K562 (cell line): ENCODE results near the gene AKT3. TPM values are rescaled to one million over a fixed set of nuclear protein-coding genes. Genes with fewer than 3 reads are reported as not detected.

Experiments used
- ATAC-seq: fragments of 200-7000 bp; cut with Tn5 transposase; 3 replicates; pipeline ENCODE4 v1.9.1; 2020; ENCODE audit warnings: moderate library complexity
- BruUV-seq: library from RNA; stranded (reverse); fragments of 400-500 nt; replicated peaks from 2 replicates; lab custom pipeline; 2021; lab: Mats Ljungman, UMichigan
- CTCF ChIA-PET: fragments of 300-600 bp; formaldehyde crosslinking; extraction: SDS; loops from one replicate; lab custom pipeline; 2021; ENCODE audit warnings: low intra/inter-chr PET ratio; lab: Yijun Ruan, JAX
- POLR2A ChIA-PET: fragments of 300-600, 350-650 bp; sonication (Branson Sonifier 250); formaldehyde crosslinking; extraction: SDS; loops from one replicate; lab custom pipeline; 2021; ENCODE audit warnings: antibody characterized with exemption, inconsistent platforms; lab: Yijun Ruan, JAX
- DNase-seq, 4 experiments: peaks; one replicate each; pipeline versions ENCODE4 v3.0.0 to v3.0.0-alpha.2; 2011 to 2018; ENCODE audit warnings: low spot score in 3 of 4, mixed read lengths in 3 of 4; ENCODE audit errors: extremely low read depth in 1 of 4
- FAIRE-seq: peaks from 2 replicates; lab custom pipeline; 2011; peaks lifted over from hg19 to GRCh38; lab: Jason Lieb, UNC
- H2AFZ ChIP-seq: 2 replicates; pipeline ENCODE4 v1.6.0; 2011; ENCODE audit warnings: low read depth, low read length, control low read depth, inconsistent platforms
- H3K27ac ChIP-seq: fragments of 200-600 bp; 3 replicates; pipeline ENCODE4 v1.8.0; 2011; ENCODE audit warnings: low read depth, mild to moderate bottlenecking, control low read depth, inconsistent platforms, low read length, moderate library complexity, mixed read lengths; ENCODE audit errors: extremely low read depth
- H3K27me3 ChIP-seq, 2 experiments: fragments of 300-600 bp in 1 of 2; 2 replicates in 1 of 2; 3 replicates in 1 of 2; pipeline versions ENCODE4 v1.6.0 to v1.8.0; 2011; ENCODE audit warnings: inconsistent platforms in 2 of 2, low read length in 2 of 2, mild to moderate bottlenecking in 1 of 2, mixed read lengths in 1 of 2, moderate library complexity in 1 of 2; ENCODE audit not compliant: control insufficient read depth in 2 of 2, insufficient read depth in 2 of 2
- H3K36me3 ChIP-seq: fragments of 300-600 bp; 3 replicates; pipeline ENCODE4 v1.8.0; 2011; ENCODE audit warnings: mild to moderate bottlenecking, low read length, inconsistent platforms; ENCODE audit not compliant: control insufficient read depth, insufficient read depth
- H3K4me1 ChIP-seq, 2 experiments: fragments of 200-600 bp in 1 of 2; replicated peaks in 1 of 2; 2 replicates in 1 of 2; 3 replicates in 1 of 2; pipeline versions ENCODE4 v1.5.1 to v1.8.0; 2011; ENCODE audit warnings: inconsistent platforms in 2 of 2, low read length in 2 of 2, mild to moderate bottlenecking in 1 of 2, mixed read lengths in 1 of 2, moderate library complexity in 1 of 2; ENCODE audit not compliant: control insufficient read depth in 2 of 2, insufficient read depth in 2 of 2
- H3K4me2 ChIP-seq: 2 replicates; pipeline ENCODE4 v1.6.1; 2011; ENCODE audit warnings: low read length, control low read depth, inconsistent platforms, mixed read lengths; ENCODE audit not compliant: insufficient read depth
- H3K4me3 ChIP-seq: fragments of 200-600 bp; sonication (generic), shearing (Covaris generic); 2 replicates; pipeline ENCODE4 v1.5.1; 2016; ENCODE audit warnings: control low read depth, inconsistent platforms
- H3K79me2 ChIP-seq: fragments of 200-600 bp; 3 replicates; pipeline ENCODE4 v1.8.0; 2011; ENCODE audit warnings: low read length, inconsistent platforms; ENCODE audit not compliant: control insufficient read depth, insufficient read depth
- H3K9ac ChIP-seq, 2 experiments: 2 replicates each; pipeline versions ENCODE4 v1.6.0 to v1.6.1; 2011; ENCODE audit warnings: low read depth in 2 of 2, low read length in 2 of 2, control low read depth in 1 of 2, inconsistent platforms in 1 of 2, mild to moderate bottlenecking in 1 of 2, mixed read lengths in 1 of 2; ENCODE audit not compliant: insufficient read depth in 1 of 2
- H3K9me1 ChIP-seq: one replicate; pipeline ENCODE4 v1.6.0; 2011; ENCODE audit warnings: inconsistent platforms, mild to moderate bottlenecking, low read length, moderate library complexity; ENCODE audit not compliant: control insufficient read depth, insufficient read depth
- H3K9me3 ChIP-seq: replicated peaks from 2 replicates; pipeline ENCODE4 v1.5.1; 2011; ENCODE audit warnings: low read depth, low read length, inconsistent platforms; ENCODE audit not compliant: control insufficient read depth, insufficient read depth
- H4K20me1 ChIP-seq: replicated peaks from 2 replicates; pipeline ENCODE4 v1.6.1; 2011; ENCODE audit warnings: low read length, inconsistent platforms, mixed read lengths; ENCODE audit not compliant: control insufficient read depth, insufficient read depth
- BDP1 ChIP-seq: IDR thresholded peaks from 3 replicates; pipeline ENCODE4 v1.6.1; 2011; ENCODE audit not compliant: insufficient read length, insufficient read depth
- ELF4 ChIP-seq: fragments of 450-650 bp; formaldehyde crosslinking; IDR thresholded peaks from 2 replicates; pipeline ENCODE4 v1.4.0; 2022; ENCODE audit warnings: missing genetic modification characterization
- FOXA1 ChIP-seq: fragments of 450-650 bp; IDR thresholded peaks from 2 replicates; pipeline ENCODE4 v1.6.1; 2016; ENCODE audit warnings: mild to moderate bottlenecking, borderline replicate concordance
- GTF2B ChIP-seq: IDR thresholded peaks from 2 replicates; pipeline ENCODE4 v1.6.1; 2011; ENCODE audit not compliant: insufficient read length; ENCODE audit errors: extremely low read depth
- KAT8 ChIP-seq: fragments of 450-650 bp; IDR thresholded peaks from 2 replicates; pipeline ENCODE4 v1.6.1; 2016; ENCODE audit warnings: low read depth, mild to moderate bottlenecking
- NEUROD1 ChIP-seq: fragments of 150-350 bp; IDR thresholded peaks from 2 replicates; pipeline ENCODE4 v1.6.1; 2014; ENCODE audit warnings: borderline replicate concordance, low read length, low read depth; ENCODE audit not compliant: partially characterized antibody
- PRDM10 ChIP-seq: fragments of 450-650 bp; IDR thresholded peaks from 2 replicates; pipeline ENCODE4 v1.6.1; 2018; ENCODE audit not compliant: partially characterized antibody
- RB1 ChIP-seq: fragments of 450-650 bp; IDR thresholded peaks from 2 replicates; pipeline ENCODE4 v1.6.1; 2017; ENCODE audit warnings: low read depth, mild to moderate bottlenecking
- ZNF75A ChIP-seq: fragments of 450-650 bp; formaldehyde crosslinking; IDR thresholded peaks from 2 replicates; pipeline ENCODE4 v1.4.0; 2020; ENCODE audit warnings: mild to moderate bottlenecking
- WGBS: fragments of 100-300 bp; shearing (Covaris generic); methylation state at CpG from one replicate; pipeline ENCODE4 v1.1.6; 2016; ENCODE audit warnings: low coverage, mixed read lengths; ENCODE audit not compliant: insufficient coverage; ENCODE audit errors: missing lambda C conversion rate; 5-methylcytosine and 5-hydroxymethylcytosine counted together
- in situ Hi-C: fragments of 300-500 bp; cut with MboI; formaldehyde crosslinking; loops from 4 replicates; pipeline ENCODE4 v1.15.0; 2018; ENCODE audit warnings: inconsistent platforms, mixed read lengths
- intact Hi-C: fragments of 100-400 bp; cut with micrococcal nuclease; formaldehyde crosslinking; loops from 2 replicates; pipeline ENCODE4 v1.14.2; 2022
- polyA plus RNA-seq, 8 experiments: library from polyadenylated mRNA; depleted of rRNA in 4 of 8; stranded (reverse) in 5 of 8; unstranded in 3 of 8; fragments of >200 nt; fragmentation: Nextera tagmentation in 2 of 8; fragmentation: Illumina TruSeq in 1 of 8; extraction: Ambion mirVana in 2 of 8; extraction: Trizol in 1 of 8; gene quantifications; 2 replicates each; pipeline versions ENCODE4 v1.2.1 to v1.2.3, GENCODE V29; 2011 to 2014; ENCODE audit warnings: inconsistent platforms in 1 of 8, missing spikeins in 1 of 8
- total RNA-seq, 7 experiments: library from RNA; depleted of rRNA in 6 of 7; stranded (reverse); fragments of >200 nt in 6 of 7; fragmentation: Illumina TruSeq in 2 of 7; extraction: Trizol in 2 of 7; gene quantifications; 2 replicates each; pipeline versions ENCODE4 v1.2.1 to v1.2.3, GENCODE V29; 2011 to 2021; ENCODE audit warnings: low replicate concordance in 1 of 7
- TF ChIP-seq, protein P1 (sequence below): fragments of 250-450 bp; sonication (Bioruptor Pico); IDR thresholded peaks from 2 replicates; pipeline ENCODE4 v1.8.0; 2022; ENCODE audit warnings: inconsistent platforms
- TF ChIP-seq, protein P2 (sequence below), 2 experiments: fragments of 150-350 bp in 1 of 2; IDR thresholded peaks; 2 replicates each; pipeline ENCODE4 v1.6.1; 2012 to 2016; ENCODE audit warnings: low read depth in 2 of 2, low read length in 2 of 2, mild to moderate bottlenecking in 1 of 2, moderate library complexity in 1 of 2

The AKT3 gene
- total and polyA plus RNA-seq, 9 of the 15 experiments (the other 6 are each of a cell fraction or from before 2014, with no cell fraction given), result 0.04 to 0.54 (median 0.18) TPM; not detected in 1

GRCh38 chr1:243738020-243738419 lies 112.0 kb downstream of the AKT3 start:
- H3K4me3 ChIP-seq, result no peak overlapping the region
- CTCF ChIA-PET, result interaction anchor here (0.6 kb wide), 1 partner anchor 403 kb away, joined by 3 read pairs; no protein-coding TSS in a partner anchor
- H3K4me2 ChIP-seq, result no peak overlapping the region
- no peaks in the 10 kb centered on the region for H3K36me3 ChIP-seq
- no peaks in the 10 kb centered on the region for H3K79me2 ChIP-seq
- intact Hi-C loops (no loop called here), in situ Hi-C loops (no loop called here)
- no peaks in the 10 kb centered on the region for H3K9me3 ChIP-seq
- H4K20me1 ChIP-seq, result no peaks in the 10 kb centered on the region
- DNase-seq (no peak), FAIRE-seq (no peak), ATAC-seq (no peak)
- H3K9me1 ChIP-seq, result no peaks in the 10 kb centered on the region
- H3K27ac ChIP-seq, result no peak overlapping the region
- POLR2A ChIA-PET, result no interaction called here
- H2AFZ ChIP-seq, result no peak overlapping the region
- no peak for TF ChIP-seq GTF2B
- TF ChIP-seq PRDM10, result no peak
- TF ChIP-seq KAT8, result no peak
- no peak for TF ChIP-seq NEUROD1
- no peak for TF ChIP-seq ELF4 (CRISPR knock-in tag)
- no peak for TF ChIP-seq ZNF75A (CRISPR knock-in tag)
- no peak for TF ChIP-seq BDP1
- no peak for TF ChIP-seq RB1
- TF ChIP-seq, protein P1, sequence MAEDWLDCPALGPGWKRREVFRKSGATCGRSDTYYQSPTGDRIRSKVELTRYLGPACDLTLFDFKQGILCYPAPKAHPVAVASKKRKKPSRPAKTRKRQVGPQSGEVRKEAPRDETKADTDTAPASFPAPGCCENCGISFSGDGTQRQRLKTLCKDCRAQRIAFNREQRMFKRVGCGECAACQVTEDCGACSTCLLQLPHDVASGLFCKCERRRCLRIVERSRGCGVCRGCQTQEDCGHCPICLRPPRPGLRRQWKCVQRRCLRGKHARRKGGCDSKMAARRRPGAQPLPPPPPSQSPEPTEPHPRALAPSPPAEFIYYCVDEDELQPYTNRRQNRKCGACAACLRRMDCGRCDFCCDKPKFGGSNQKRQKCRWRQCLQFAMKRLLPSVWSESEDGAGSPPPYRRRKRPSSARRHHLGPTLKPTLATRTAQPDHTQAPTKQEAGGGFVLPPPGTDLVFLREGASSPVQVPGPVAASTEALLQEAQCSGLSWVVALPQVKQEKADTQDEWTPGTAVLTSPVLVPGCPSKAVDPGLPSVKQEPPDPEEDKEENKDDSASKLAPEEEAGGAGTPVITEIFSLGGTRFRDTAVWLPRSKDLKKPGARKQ (CRISPR knock-in tag), result no peak
- TF ChIP-seq, protein P2, sequence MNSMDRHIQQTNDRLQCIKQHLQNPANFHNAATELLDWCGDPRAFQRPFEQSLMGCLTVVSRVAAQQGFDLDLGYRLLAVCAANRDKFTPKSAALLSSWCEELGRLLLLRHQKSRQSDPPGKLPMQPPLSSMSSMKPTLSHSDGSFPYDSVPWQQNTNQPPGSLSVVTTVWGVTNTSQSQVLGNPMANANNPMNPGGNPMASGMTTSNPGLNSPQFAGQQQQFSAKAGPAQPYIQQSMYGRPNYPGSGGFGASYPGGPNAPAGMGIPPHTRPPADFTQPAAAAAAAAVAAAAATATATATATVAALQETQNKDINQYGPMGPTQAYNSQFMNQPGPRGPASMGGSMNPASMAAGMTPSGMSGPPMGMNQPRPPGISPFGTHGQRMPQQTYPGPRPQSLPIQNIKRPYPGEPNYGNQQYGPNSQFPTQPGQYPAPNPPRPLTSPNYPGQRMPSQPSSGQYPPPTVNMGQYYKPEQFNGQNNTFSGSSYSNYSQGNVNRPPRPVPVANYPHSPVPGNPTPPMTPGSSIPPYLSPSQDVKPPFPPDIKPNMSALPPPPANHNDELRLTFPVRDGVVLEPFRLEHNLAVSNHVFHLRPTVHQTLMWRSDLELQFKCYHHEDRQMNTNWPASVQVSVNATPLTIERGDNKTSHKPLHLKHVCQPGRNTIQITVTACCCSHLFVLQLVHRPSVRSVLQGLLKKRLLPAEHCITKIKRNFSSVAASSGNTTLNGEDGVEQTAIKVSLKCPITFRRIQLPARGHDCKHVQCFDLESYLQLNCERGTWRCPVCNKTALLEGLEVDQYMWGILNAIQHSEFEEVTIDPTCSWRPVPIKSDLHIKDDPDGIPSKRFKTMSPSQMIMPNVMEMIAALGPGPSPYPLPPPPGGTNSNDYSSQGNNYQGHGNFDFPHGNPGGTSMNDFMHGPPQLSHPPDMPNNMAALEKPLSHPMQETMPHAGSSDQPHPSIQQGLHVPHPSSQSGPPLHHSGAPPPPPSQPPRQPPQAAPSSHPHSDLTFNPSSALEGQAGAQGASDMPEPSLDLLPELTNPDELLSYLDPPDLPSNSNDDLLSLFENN (IDR thresholded peaks at IDR 0.05; ENCODE audit: low read depth in 2 of 2, low read length in 2 of 2), result no peak
- no peak for TF ChIP-seq FOXA1
- no TSS peak for BruUV-seq
- WGBS, result 0% methylated on average over 1 of the region's 1 CpG
- H3K4me1 ChIP-seq, result no peaks in the 10 kb centered on the region
- no peak overlapping the region for H3K9ac ChIP-seq
- no peaks in the 10 kb centered on the region for H3K27me3 ChIP-seq
